SW480 (cell line): Measurements from ENCODE around the gene RFX1.
"Not testable (repeated sequence)": the region's sequence is repeated elsewhere in the genome, so short reads cannot be mapped to it uniquely, and the experiment has no call there.

ENCODE experiments used
- DNase-seq: peaks from one replicate; pipeline ENCODE4 v3.0.0-alpha.2; 2016; ENCODE audit warnings: low spot score

RFX1 gene

GRCh38 chr19:13978351-13979243 is 27.5 kb downstream of the RFX1 start:
- no peak for DNase-seq

GRCh38 chr19:13977803-13978202 is 28.3 kb downstream of the RFX1 start:
- no peak for DNase-seq

GRCh38 chr19:13976446-13976845 is 29.7 kb downstream of the RFX1 start:
- DNase-seq, result no peak

- no peak for DNase-seq
These were observed 30.2 kb downstream of the RFX1 start for GRCh38 chr19:13975870-13976269.

- peak; percentile 48 for DNase-seq
These were observed 32.0 kb downstream of the RFX1 start for GRCh38 chr19:13974073-13974472.

GRCh38 chr19:13973479-13973878 is 32.6 kb downstream of the RFX1 start:
- DNase-seq, result not testable (repeated sequence)

- DNase-seq, result no peak
These were observed 33.6 kb downstream of the RFX1 start for GRCh38 chr19:13972368-13973155.

GRCh38 chr19:13971868-13972267 is 34.3 kb downstream of the RFX1 start:
- DNase-seq, result not testable (repeated sequence)

GRCh38 chr19:13969897-13970296 is 36.2 kb downstream of the RFX1 start:
- no peak for DNase-seq

GRCh38 chr19:13968999-13969398 is 37.1 kb downstream of the RFX1 start:
- no peak for DNase-seq

- no peak for DNase-seq
These were observed 37.7 kb downstream of the RFX1 start for GRCh38 chr19:13968383-13968935.

GRCh38 chr19:13967206-13967605 is 38.9 kb downstream of the RFX1 start:
- DNase-seq, result not testable (repeated sequence)

- no peak for DNase-seq
These were observed 39.4 kb downstream of the RFX1 start for GRCh38 chr19:13966684-13967128.

- no peak for DNase-seq
These were observed 40.0 kb downstream of the RFX1 start for GRCh38 chr19:13965926-13966683.

GRCh38 chr19:13965377-13965896 is 40.7 kb downstream of the RFX1 start:
- no peak for DNase-seq

- DNase-seq, result peak; percentile 63
These were observed 41.3 kb downstream of the RFX1 start for GRCh38 chr19:13964776-13965175.

- DNase-seq, result no peak
These were observed 42.5 kb downstream of the RFX1 start for GRCh38 chr19:13963603-13964105.

GRCh38 chr19:13962699-13963602 is 43.2 kb downstream of the RFX1 start:
- DNase-seq, result no peak

GRCh38 chr19:13961826-13962698 is 44.1 kb downstream of the RFX1 start:
- no peak for DNase-seq
